HepG2 (cell line): ENCODE results near the gene SYNDIG1.

Source experiments
- ATF2 ChIP-seq: sonication (generic); formaldehyde crosslinking; IDR thresholded peaks from 2 replicates; pipeline ENCODE4 v1.4.0; 2020; ENCODE audit warnings: missing genetic modification reagents
- DDIT3 ChIP-seq: sonication (generic); formaldehyde crosslinking; IDR thresholded peaks from 2 replicates; pipeline ENCODE4 v1.4.0; 2020; ENCODE audit warnings: mild to moderate bottlenecking, missing genetic modification reagents
- ESRRA ChIP-seq: sonication (generic); formaldehyde crosslinking; IDR thresholded peaks from 2 replicates; pipeline ENCODE4 v1.5.1; 2020; ENCODE audit warnings: mild to moderate bottlenecking, low read depth, missing genetic modification reagents
- EZH2 ChIP-seq: conservative IDR thresholded peaks from 2 replicates; pipeline ENCODE4 v1.6.1; 2012; ENCODE audit warnings: mild to moderate bottlenecking, low read depth, low read length, moderate library complexity
- REST ChIP-seq, 2 experiments: IDR thresholded peaks; 2 replicates each; pipeline ENCODE4 v1.6.1; 2011 to 2012; ENCODE audit warnings: low read length in 2 of 2, borderline replicate concordance in 1 of 2, low read depth in 1 of 2, mild to moderate bottlenecking in 1 of 2, moderate library complexity in 1 of 2
- ZFP36L1 ChIP-seq: sonication (generic); formaldehyde crosslinking; IDR thresholded peaks from 2 replicates; pipeline ENCODE4 v1.8.0; 2022; ENCODE audit warnings: mild to moderate bottlenecking, missing genetic modification reagents, moderate library complexity
- ZNF232 ChIP-seq: sonication (generic); formaldehyde crosslinking; IDR thresholded peaks from 2 replicates; pipeline ENCODE4 v1.4.0; 2020; ENCODE audit warnings: missing genetic modification reagents, borderline replicate concordance
- ZNF282 ChIP-seq: fragments of 450-650 bp; IDR thresholded peaks from 2 replicates; pipeline ENCODE4 v1.6.1; 2018; ENCODE audit not compliant: partially characterized antibody
- ZNF350 ChIP-seq: sonication (generic); formaldehyde crosslinking; IDR thresholded peaks from 2 replicates; pipeline ENCODE4 v1.4.0; 2020; ENCODE audit warnings: mild to moderate bottlenecking, low read depth, missing genetic modification reagents, borderline replicate concordance

- no peak for TF ChIP-seq EZH2
- no peak for TF ChIP-seq ZNF282
- no peak for TF ChIP-seq ESRRA
- no peak for TF ChIP-seq REST (IDR thresholded peaks at IDR 0.05; ENCODE audit: borderline replicate concordance in 1 of 2, low read depth in 1 of 2, low read length in 2 of 2)
- TF ChIP-seq ATF2 (CRISPR knock-in tag) = no peak
- TF ChIP-seq ZNF350 (CRISPR knock-in tag) = no peak
- no peak for TF ChIP-seq DDIT3
- TF ChIP-seq ZNF232 (CRISPR knock-in tag) = no peak
- TF ChIP-seq ZFP36L1 (CRISPR knock-in tag) = no peak
Observed at GRCh38 chr20:24455081-24455480, 14.3 kb upstream of the SYNDIG1 start.
